HG02798 (cell line): ENCODE results near the gene HLA-DPA1.

Source experiments
- ATAC-seq: cut with Tn5 transposase; IDR thresholded peaks from one replicate; pipeline ENCODE4 v1.9.1; 2021; ENCODE audit warnings: mild to moderate bottlenecking; ENCODE audit not compliant: unreplicated experiment, poor library complexity

The HLA-DPA1 gene

DNA sequence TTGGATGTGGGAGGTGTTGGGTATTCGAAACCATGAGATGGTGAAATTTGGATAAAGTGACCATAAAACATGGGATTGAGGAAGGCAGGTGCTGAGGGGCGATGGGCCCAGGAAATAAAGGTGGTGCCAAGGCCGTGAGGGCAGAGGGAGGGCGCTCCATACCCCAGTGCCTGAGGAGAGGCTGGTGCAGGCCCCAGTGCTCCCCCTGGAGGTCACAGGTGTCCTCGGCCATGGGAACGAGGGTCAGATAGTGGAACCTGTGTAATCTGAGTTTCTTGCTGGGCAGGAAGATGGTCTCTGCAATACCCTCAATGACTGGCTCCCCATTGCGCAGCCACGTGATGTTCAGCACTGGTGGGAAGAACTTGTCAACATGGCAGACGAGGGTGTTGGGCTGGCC lies 18.5 kb upstream of the HLA-DPA1 start:
- peak; percentile 55 for ATAC-seq

DNA sequence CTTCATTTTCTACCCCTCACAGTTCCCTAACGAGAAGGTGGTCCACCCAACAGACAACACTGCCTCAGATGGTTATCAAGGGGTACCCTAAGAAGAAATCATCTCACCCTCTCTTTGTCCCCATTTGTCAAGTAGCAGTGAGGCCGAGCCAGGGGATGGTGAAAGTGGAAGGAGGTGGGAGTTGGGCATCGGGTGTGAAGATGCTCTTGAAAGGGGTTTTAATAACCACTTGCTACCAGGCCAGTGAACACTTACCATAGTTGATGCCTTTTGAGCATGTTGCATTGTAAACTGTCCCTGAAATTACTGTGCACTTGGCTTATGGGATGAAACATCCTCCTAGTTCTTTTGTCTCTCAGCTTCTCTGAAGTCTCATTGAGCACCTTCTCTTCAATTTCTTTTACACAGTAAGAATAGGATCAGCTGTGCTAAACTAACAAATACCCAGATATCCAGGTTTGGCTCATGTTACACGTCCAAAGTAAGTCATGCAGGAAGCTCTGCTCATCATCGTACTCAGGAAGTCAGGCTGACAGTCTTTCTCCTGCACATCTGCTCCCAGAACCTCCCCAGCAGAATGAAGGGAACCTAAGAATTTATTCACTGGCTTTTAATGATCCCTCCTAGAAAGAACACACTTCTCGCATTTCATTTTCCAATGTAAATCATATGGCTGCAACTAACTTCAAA lies 15.6 kb upstream of the HLA-DPA1 start:
- ATAC-seq, result no peak

DNA sequence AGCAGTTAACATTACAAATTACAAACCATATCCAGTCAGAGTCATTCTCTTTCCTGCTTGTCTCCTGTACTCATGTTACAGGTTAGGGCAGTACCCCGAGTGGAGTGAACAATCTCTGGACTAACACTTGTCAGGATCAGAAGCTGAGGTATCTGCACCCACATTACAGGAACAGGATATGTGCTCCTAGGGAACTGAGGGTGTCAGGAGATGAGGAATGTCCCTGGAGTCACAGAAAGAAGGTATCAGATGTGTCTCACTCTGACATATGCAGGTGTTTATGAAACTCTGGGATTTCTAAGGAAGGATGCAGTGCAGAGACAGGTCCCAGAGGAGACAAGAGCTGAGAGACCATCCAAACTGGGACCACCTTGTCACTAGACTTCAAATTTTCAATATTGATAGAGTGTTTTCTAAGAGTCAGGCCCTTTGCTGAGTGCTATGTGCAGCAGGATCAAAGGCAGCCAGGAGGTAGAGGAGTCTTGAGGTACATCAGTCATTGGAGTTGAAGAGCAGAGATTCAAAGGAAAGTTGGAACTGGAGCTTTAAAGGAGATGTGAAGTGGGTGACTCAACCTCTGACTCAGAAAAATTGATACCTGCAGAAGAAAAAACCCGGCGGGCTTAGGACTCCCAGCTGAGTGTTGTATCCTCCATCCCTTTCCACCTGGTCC lies 14.9 kb upstream of the HLA-DPA1 start:
- no peak for ATAC-seq

DNA sequence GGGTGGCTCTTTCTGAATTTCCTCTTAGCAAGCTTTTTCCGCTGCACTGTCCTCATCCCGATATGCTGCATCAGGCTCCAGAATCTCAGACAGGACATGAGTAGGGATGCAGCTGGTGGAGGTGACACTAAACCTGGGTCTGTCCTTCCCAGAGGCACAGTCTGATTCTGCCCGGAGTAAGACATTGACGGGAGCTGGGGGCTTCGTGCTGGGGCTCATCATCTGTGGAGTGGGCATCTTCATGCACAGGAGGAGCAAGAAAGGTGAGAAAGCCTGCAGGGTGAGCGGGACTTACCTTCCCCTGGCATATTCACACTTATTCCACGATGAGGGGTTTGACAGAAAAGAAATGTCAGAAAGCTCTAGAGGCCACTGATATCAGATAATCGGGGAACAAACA lies 12.2 kb upstream of the HLA-DPA1 start:
- no peak for ATAC-seq

DNA sequence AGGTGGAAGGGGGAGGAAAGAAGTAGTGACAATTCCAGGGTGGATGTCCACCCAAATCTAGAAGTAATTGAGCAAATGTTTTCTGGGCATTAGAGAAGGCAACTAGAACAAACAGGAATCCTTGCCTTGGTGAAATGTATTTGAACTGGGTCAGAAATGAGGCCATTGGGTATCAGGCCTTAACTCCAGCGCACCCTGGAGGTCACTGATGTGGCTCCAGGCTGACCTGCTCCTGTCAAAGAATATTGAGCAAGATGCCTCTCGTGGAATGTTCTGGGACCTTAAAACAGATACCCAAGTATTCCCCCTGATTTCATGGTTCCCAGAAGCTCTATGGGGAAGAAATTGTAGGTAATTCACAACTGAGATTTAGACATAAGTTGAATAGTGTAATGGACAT lies 9.3 kb upstream of the HLA-DPA1 start:
- ATAC-seq, result no peak

DNA sequence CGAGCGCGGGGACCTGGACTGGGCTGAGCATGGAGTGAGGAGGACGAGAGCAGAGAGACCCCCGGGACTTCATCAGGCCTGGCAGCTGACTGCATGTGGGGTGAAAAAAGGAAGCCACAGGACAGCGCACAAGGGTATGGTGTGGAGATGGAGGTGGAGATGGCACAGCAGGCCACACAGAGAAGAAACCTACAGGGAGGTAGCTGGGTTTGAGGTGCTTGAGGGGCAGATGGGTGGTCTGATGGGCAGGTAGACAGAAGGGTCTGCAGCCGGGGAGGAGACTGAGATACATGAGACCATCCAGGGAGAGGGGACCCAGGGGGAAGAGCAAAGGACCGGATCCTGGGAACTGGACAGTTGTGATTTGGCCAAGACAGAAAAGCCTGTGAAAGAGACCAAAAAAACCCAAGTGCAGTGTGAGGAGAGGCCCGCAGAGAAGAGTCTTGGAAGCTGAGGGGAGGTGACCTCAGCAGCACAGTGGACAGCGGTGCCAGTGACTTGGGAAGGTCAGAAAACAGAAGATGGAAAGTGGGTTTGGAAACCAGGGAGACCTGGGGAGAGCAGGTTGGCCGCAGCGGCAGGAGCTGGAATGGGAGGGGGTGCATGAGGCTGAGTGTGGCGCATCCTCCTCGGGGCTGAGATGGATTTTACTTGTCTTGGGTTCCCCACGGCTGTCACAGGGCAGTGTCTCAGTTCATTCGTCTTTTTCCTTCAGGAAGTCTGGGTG lies 7.8 kb upstream of the HLA-DPA1 start:
- ATAC-seq, result no peak

DNA sequence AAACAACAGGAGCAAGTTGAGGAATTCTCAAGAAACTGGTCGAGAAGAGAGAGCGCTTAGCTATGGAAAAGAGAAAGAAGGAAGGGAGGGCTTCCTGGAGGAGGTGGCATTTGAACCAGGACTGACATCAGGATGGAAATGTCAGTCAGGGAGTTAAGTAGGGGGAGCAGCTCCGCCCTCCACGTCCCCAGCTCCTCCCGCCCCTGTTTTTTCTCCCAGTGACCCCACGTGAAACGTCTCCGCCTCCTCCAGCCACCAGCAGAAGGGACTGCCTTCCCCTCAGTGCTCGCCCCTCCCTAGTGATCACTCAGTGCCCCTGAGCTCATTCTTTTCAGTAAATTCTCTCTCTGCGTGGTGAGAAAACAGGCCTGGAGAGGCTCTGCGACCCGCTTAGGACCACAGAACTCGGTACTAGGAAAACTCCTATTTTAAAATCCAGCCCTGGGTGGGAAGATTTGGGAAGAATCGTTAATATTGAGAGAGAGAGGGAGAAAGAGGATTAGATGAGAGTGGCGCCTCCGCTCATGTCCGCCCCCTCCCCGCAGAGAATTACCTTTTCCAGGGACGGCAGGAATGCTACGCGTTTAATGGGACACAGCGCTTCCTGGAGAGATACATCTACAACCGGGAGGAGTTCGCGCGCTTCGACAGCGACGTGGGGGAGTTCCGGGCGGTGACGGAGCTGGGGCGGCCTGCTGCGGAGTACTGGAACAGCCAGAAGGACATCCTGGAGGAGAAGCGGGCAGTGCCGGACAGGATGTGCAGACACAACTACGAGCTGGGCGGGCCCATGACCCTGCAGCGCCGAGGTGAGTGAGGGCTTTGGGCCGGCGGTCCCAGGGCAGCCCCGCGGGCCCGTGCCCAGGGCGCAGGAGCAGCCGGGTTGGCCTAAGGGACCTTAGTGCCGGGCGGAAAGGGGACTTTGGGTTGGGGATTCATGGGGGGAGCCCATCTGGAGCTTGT lies 7.0 kb upstream of the HLA-DPA1 start:
- ATAC-seq, result no peak

DNA sequence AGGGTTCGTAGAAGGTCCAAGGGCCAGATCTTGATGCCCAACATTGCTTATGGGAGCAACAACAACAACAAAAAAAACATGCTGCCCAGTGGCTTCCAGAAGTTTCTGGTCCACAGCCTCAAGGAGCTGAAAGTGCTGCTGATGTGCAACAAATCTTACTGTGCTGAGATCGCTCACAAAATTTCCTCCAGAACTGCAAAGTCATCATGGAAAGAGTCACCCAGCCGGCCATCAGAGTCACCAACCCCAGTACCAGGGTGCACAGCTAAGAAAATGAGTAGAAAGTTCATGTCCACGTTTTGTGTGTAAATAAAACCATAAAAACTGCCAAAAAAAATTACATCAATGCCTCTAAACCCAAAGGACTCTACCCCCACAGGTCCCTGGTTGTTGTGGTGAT lies 6.1 kb upstream of the HLA-DPA1 start:
- no peak for ATAC-seq

DNA sequence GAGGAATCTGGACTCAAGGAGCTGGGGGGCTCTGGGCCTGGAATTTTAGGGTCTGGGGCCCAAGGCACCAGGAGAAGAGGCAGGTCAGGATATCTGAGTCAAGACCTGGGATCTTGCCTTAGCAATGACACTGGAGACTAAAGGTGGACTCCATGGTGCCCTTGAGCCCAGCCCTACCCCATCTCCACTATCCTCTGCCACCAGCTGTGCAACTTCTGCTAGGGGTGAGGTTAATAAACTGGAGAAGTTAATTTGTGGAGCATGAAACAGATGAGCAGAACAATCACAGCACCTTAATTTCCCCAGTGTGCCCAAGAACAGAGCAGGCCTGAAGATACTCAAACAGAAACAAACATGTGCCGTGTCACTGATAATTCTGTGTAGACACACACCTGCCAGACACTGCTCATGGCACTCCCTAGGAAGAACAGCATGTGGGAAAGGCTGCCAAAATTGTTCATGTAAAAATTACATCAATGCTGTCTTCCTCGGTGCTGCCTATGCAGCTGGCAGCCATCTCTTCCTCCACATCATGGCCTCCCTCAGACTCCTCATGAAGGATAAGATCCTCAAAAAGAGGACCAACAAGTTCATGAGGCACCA lies 5.6 kb upstream of the HLA-DPA1 start:
- ATAC-seq, result no peak

DNA sequence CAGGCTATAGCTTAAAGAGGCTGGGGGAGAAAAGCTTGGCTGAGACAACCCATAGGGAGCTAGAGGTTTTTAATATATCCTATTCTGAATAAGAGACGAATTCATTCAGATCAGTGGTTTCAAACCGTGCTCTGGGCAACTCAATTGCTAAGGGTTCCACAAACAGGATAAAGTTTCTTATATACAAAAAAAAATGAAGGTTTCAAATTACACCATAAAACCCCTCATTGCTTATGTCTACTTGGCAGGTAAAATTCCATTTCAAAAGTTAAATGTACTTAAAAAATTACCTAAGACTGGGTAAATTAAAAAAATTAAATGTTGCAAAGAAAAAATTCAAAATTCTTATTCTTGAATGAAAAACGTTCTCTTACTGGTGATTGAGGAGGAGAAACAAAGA lies 5.0 kb upstream of the HLA-DPA1 start:
- ATAC-seq, result no peak

DNA sequence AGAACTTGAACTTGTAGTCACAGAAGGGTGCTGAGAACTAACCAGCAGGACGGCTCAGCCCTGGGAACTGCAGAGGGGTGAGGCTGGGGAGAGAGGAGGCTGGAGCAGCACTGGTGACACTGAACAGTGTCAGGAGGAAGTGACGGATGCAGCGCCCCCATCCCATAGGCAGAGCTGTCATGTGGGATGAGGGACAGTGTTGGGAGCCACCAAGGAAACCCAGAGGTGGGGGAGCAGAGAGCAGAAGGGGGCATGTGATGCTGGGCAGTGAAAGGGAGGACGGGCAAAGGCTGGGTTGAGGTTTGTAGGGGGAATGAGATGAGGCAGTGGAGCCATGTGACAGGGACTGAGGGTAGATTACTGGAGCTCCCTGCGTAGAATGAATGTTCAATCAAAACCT lies 4.5 kb upstream of the HLA-DPA1 start:
- no peak for ATAC-seq

DNA sequence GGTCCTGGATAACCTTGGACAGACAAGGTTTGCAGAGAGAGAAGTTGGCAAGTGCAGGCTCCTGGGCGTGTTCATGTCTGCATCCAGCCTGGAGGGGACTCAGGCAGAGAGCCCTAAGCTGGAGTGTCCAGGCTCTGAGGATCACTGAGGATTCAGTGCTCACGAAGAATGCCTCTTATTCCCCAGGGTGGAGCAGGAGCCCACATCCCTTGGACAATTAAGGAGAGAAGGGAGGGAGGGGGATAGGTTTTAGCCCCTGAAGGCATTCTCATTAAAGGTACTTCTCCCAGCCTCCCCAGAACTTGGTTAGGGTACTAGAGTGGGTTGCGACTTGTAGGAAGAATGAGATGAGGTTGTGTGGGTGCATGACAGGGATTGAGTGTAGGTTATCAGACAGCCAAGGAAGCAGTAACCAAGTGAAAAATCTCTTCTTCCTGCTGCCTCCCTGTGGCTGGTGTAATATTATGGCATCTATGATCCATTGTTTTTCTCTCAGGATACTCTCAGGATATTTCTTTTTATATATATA lies 3.0 kb upstream of the HLA-DPA1 start:
- ATAC-seq, result no peak

DNA sequence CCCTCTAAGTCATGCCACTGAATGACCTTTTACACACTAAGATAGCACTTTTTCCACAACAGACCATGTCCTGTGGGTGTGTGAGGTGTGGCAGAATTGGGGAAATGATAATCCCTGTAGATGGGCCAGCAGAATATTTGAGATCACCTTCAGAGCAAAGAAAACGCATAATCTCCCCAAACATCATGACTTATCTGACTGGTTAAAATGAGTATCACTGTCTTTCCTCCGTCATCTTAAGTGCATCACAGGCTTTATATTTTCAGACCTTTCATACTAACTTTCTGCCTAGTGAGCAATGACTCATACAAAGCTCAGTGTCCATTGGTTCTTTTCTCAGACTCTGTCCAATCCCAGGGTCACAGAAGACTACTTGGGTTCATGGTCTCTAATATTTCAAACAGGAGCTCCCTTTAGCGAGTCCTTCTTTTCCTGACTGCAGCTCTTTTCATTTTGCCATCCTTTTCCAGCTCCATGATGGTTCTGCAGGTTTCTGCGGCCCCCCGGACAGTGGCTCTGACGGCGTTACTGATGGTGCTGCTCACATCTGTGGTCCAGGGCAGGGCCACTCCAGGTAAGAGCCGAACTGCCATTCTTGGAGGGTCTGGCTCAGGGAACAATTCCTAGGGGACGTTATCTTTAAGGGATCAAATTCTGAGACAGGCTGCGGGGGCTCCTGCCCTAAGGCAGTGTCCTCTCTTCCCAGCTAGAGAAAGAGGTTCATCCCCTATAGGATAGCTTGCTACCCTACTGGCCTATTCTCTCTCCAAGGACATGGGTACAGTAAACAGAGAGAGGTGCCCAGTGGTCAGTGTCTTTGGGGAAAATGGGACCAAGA lies 2.3 kb upstream of the HLA-DPA1 start, which contains the start of gene HLA-DPB1:
HLA-DPB1 (plus strand) TSS at position 423 of the 838 bp plus-strand sequence; CDS start at position 475, 52 bp downstream.
- peak; percentile 70 for ATAC-seq

DNA sequence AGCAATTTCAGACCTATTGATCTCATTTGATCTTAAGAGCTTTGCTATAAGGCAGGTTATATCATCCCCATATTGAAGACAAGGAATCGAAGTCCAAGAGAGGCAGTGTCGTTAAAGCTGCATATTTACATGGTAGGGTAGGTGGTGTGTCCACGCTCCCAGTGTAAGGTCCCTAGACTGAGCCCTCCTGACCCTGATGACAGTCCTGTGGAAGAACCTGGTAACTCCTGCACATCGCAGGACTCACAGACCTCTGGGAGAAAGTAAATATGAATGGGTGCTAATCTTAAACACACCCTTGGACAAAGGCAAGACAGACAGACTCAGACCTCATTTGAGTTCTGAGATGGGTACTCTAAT lies 1.7 kb upstream of the HLA-DPA1 start:
- no peak for ATAC-seq

DNA sequence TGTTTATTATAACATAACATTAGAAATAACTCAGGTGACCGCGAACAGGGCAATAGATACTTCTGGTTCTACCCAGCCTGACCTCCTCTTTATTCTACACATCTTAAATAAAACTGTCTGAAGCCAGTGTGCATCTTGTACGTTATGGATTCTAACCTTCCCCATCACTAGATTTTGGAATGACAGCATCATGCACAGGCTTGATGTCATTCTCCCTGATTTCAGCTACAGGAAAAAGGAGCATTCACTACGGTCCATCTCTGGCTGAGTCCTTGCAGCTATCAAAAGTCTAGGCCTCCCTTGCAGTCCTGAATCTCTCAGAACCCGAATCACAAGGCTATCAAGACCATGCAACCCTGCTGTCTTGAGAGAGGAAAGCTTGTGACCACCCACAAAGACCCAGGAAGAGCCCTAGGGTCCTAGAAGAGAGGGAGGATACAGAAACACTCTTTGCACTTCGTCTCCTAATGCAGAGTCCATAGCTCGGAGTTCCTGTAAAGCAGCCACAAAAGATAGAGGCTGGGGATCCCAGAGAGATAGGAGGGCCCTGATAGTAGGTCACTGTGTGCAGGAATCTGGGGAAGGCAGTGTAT lies 845 bp downstream of the HLA-DPA1 start:
- ATAC-seq, result no peak

DNA sequence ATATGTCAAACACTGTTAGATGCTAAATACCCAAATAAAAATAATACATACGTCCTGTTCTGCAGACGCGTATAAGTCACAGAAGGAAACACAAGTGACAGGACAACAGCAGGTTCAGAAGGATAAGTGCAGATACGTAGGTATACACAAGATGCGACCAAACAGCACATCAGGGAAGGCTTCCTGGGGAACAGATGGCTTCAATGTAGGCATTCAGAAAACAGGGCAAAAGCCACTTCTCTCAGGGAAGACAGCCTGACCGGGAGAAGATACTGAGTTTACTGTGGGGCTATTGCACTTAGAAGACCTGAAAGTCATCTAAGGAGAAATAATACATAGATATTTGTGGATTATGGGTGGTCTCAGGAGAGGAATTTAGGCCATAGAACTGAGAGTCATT lies 1.9 kb downstream of the HLA-DPA1 start:
- ATAC-seq, result no peak

DNA sequence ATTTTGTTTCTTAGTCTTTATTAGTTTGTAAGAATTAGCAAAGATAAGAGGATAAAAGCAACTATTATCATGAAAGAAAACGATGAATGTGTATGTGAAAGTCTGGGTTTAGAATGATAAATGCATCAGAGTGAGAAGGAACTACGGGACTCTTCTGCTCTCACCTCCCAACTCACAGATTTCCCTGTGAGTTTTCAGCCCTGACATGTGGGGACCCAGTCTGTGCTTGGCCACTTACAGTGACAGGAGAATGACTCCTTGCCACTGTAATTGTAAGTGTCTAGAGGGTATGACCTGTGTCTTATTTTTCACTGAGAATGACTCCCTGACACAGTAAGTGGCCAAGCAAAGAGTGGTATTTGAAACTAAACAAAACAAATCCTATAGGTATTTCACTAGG lies 2.5 kb downstream of the HLA-DPA1 start:
- no peak for ATAC-seq

DNA sequence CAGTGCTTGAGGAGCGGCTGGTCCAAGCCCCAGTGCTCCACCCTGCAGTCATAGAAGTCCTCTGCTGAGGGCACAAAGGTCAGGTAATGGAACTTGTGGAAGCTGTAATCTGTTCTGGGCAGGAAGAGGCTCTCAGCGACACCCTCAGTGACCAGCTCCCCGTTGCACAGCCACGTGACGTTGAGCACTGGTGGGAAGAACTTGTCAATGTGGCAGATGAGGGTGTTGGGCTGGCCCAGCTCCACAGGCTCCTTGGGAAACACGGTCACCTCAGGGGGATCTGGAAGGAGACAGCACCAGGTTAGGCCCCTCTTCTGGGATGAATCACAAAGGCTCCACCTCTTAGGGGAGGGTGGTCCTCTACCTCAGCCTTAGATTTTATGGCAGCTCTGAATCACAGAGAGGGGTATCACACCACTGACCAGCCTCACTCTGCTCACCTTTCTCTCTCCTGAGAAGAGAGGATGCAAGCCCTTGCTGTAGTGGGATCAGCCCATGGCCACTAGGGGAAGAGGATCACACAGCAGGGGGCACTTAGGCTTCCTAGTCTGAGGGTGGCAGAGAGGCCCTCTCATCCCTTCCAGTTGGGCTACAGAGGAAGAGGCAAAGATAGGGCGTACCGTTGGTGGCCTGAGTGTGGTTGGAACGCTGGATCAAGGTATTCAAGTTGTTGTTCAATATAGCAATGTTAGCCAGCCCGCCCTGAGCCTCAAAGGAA lies 4.3 kb downstream of the HLA-DPA1 start:
- no peak for ATAC-seq
